ENCODE measurements around the gene HLA-F.

The HLA-F gene

GRCh38 chr6:29747688-29748250 is 24.5 kb downstream of the HLA-F start:
- DNase-seq (ENCODE audit: low read depth) = no peak
- peak overlapping the region; percentile 70 for H3K4me3 ChIP-seq (replicated peaks; ENCODE audit: low read depth, low read length)

GRCh38 chr6:29748391-29749307 is 25.4 kb downstream of the HLA-F start:
- TF ChIP-seq, protein P1, sequence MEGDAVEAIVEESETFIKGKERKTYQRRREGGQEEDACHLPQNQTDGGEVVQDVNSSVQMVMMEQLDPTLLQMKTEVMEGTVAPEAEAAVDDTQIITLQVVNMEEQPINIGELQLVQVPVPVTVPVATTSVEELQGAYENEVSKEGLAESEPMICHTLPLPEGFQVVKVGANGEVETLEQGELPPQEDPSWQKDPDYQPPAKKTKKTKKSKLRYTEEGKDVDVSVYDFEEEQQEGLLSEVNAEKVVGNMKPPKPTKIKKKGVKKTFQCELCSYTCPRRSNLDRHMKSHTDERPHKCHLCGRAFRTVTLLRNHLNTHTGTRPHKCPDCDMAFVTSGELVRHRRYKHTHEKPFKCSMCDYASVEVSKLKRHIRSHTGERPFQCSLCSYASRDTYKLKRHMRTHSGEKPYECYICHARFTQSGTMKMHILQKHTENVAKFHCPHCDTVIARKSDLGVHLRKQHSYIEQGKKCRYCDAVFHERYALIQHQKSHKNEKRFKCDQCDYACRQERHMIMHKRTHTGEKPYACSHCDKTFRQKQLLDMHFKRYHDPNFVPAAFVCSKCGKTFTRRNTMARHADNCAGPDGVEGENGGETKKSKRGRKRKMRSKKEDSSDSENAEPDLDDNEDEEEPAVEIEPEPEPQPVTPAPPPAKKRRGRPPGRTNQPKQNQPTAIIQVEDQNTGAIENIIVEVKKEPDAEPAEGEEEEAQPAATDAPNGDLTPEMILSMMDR (IDR thresholded peaks at IDR 0.05; ENCODE audit: low read length, missing control alignments) = no peak
- DNase-seq (ENCODE audit: low read depth) = peak; percentile 78
- H3K4me3 ChIP-seq (replicated peaks; ENCODE audit: low read depth, low read length) = peak overlapping the region; percentile 70

More at GRCh38 chr6:29747688-29748250, 24.5 kb downstream of the HLA-F start:
- TF ChIP-seq, protein P1 (IDR thresholded peaks at IDR 0.05; ENCODE audit: low read length, missing control alignments) = no peak

DNA sequence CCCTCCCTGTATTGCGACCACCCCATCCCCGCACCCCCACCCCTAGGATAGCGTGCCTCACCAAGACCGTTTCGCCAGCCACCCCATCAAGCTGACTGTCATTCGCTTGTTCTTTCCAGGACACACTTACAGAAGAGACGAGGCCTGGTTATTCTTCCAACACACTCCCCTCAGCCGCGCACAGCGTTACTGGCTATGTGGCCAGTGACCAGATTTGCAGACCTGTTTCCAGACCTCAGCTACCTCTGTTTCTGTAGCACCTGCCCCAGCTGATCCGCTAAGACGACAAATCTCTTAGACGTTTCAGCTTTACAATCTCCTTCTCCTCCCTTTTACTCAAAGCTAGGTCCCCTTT is 26.1 kb downstream of the HLA-F start:
- peak overlapping the region; percentile 70 for H3K4me3 ChIP-seq (replicated peaks; ENCODE audit: low read depth, low read length)
- DNase-seq (ENCODE audit: low read depth) = no peak
- TF ChIP-seq, protein P1 (IDR thresholded peaks at IDR 0.05; ENCODE audit: low read length, missing control alignments) = no peak

DNA sequence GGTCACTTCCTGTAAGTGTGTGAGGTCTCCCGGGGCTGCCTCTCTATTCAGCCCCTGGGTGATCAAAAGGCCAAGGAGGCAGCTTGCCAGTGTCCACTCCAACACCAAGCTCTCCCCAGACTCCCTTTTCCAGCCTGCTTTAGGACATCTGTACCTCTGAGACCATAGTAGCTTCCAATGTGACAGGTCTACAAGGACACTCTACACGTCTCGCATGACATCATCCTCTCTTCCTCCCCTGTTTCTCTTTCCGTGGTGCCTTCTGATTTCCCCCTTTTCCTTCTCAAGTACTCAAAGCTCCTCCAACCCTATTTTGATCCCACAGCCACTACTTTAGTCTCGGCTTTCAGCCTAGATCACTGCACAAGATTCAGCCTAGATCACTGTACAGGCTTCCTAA is 26.4 kb downstream of the HLA-F start:
- DNase-seq (ENCODE audit: low read depth) = no peak
- TF ChIP-seq, protein P1 (IDR thresholded peaks at IDR 0.05; ENCODE audit: low read length, missing control alignments) = no peak
- H3K4me3 ChIP-seq (replicated peaks; ENCODE audit: low read depth, low read length) = no peak overlapping the region

GRCh38 chr6:29750709-29751108 is 27.5 kb downstream of the HLA-F start:
- no peak overlapping the region for H3K4me3 ChIP-seq (replicated peaks; ENCODE audit: low read depth, low read length)
- no peak for DNase-seq (ENCODE audit: low read depth)
- TF ChIP-seq, protein P1 (IDR thresholded peaks at IDR 0.05; ENCODE audit: low read length, missing control alignments) = no peak

DNA sequence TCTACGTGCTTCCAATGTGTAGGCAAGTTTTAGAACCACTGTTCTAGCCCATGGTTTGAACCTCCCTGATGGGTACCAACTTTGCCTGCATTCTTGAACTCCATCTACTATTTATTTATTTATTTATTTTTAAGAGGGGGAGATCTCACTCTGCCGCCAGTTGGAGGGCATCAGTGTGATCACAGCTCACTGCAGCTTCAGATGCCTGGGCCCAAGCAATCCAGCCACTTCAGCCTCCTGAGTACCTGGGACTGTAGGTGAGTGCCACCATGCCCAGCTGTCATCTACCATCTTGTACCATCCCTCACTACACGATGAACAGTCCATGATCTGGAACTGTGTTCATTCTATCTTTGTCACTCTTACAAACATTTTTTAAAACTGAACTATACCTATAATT is 28.2 kb downstream of the HLA-F start:
- TF ChIP-seq, protein P1 (IDR thresholded peaks at IDR 0.05; ENCODE audit: low read length, missing control alignments) = no peak
- DNase-seq (ENCODE audit: low read depth) = no peak
- H3K4me3 ChIP-seq (replicated peaks; ENCODE audit: low read depth, low read length) = no peak overlapping the region
